ENCODE data around the gene DISP2. TPM values are rescaled to one million over a fixed set of nuclear protein-coding genes. Genes with fewer than 3 reads are reported as not detected.

The DISP2 gene
- total RNA-seq, 4 donors from 2014 or later, result 0.14 to 0.85 TPM; not detected in 2

DNA sequence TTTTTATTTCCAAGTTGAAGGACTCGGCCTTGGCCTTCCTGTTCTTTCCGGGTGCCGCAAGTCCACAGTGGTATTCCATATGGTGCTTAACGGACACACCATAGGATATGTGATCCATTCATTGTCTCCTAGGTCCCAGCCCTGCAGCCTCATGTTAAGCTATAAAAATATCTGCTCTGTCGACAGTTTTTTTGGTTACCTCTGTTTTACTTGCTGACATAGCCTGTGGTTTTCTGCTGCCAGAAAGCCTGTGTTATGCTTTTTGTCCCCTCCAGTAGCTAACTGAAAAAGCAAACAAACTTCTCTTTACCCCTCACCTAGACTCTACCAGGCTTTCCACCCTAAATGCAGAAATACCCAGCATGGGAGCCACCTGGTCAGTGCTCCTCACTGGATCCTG lies 29.3 kb upstream of the DISP2 start:
- H3K9me3 ChIP-seq, result no peaks in the 10 kb centered on the region
- peak overlapping the region in 1 of 2 donors; percentile 5 for H3K27ac ChIP-seq
- TF ChIP-seq POLR2A (IDR thresholded peaks at IDR 0.05) (no peak), CTCF (IDR thresholded peaks at IDR 0.05) (no peak)
- H3K27me3 ChIP-seq, result no peaks in the 10 kb centered on the region
- no peak overlapping the region for H3K4me3 ChIP-seq
- intact Hi-C loops (cut with DNase I; ENCODE audit: low total_unique reads), result no loop called here
- no peaks in the 10 kb centered on the region for H3K36me3 ChIP-seq
- H3K4me1 ChIP-seq, result peaks cover 0 to 12% of the 10 kb centered on the region in 2 donors
- no peak for DNase-seq

- Histone ChIP-seq H3K4me1 (peaks cover 0 to 16% of the 10 kb centered on the region in 2 donors), H3K27ac (peak overlapping the region; percentile 57 to 68), H3K4me3 (no peak overlapping the region), H3K27me3 (no peaks in the 10 kb centered on the region), H3K36me3 (no peaks in the 10 kb centered on the region), H3K9me3 (no peaks in the 10 kb centered on the region)
- TF ChIP-seq POLR2A (IDR thresholded peaks at IDR 0.05), result no peak
- TF ChIP-seq CTCF (IDR thresholded peaks at IDR 0.05), result no peak
- no peak for DNase-seq
- intact Hi-C loops (cut with DNase I; ENCODE audit: low total_unique reads), result no loop called here
These were observed 28.2 kb upstream of the DISP2 start for GRCh38 chr15:40329804-40330203.

- TF ChIP-seq CTCF (IDR thresholded peaks at IDR 0.05), result no peak
- peak in 1 of 2 donors; percentile 37 for TF ChIP-seq POLR2A (IDR thresholded peaks at IDR 0.05)
- intact Hi-C loops (cut with DNase I; ENCODE audit: low total_unique reads), result no loop called here
- Histone ChIP-seq H3K4me1 (peaks cover 0 to 16% of the 10 kb centered on the region in 2 donors), H3K36me3 (no peaks in the 10 kb centered on the region), H3K27ac (peak overlapping the region; percentile 57 to 68), H3K27me3 (no peaks in the 10 kb centered on the region), H3K9me3 (no peaks in the 10 kb centered on the region), H3K4me3 (no peak overlapping the region)
- DNase-seq, result peak; percentile 54 to 78
These were observed 27.6 kb upstream of the DISP2 start for GRCh38 chr15:40330368-40330836.

DNA sequence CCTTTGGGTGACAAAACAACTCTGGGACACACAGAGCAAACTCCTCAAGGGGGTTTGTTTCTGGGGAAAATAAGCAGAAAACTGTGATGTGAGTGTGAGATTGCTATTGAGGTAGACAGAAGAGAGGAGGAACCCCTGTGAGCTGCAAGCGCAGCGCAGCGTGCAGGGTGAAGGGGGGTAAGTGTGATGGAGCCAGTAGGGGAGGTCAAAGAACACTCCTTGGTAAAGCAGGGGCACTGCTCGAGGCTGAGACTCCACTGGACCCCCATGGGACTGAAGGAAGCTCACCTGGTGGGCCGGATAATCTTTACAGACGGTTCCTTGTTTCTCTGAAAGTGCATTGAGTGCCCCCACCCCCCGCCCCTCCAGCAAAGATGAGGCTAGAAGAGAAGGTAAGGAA lies 27.0 kb upstream of the DISP2 start:
- intact Hi-C loops (cut with DNase I; ENCODE audit: low total_unique reads), result no loop called here
- Histone ChIP-seq H3K36me3 (no peaks in the 10 kb centered on the region), H3K27me3 (no peaks in the 10 kb centered on the region), H3K9me3 (no peaks in the 10 kb centered on the region), H3K27ac (peak overlapping the region; percentile 57 to 68), H3K4me3 (no peak overlapping the region), H3K4me1 (peaks cover 0 to 16% of the 10 kb centered on the region in 2 donors)
- TF ChIP-seq CTCF (IDR thresholded peaks at IDR 0.05) (no peak), POLR2A (IDR thresholded peaks at IDR 0.05) (no peak)
- no peak for DNase-seq

GRCh38 chr15:40331637-40332036 lies 26.4 kb upstream of the DISP2 start:
- TF ChIP-seq CTCF (IDR thresholded peaks at IDR 0.05) (no peak), POLR2A (IDR thresholded peaks at IDR 0.05) (no peak)
- intact Hi-C loops (cut with DNase I; ENCODE audit: low total_unique reads), result no loop called here
- no peak for DNase-seq
- Histone ChIP-seq H3K4me1 (peaks cover 0 to 16% of the 10 kb centered on the region in 2 donors), H3K36me3 (no peaks in the 10 kb centered on the region), H3K27ac (peak overlapping the region; percentile 11 to 68), H3K27me3 (no peaks in the 10 kb centered on the region), H3K9me3 (no peaks in the 10 kb centered on the region), H3K4me3 (no peak overlapping the region)

Data from uterus (tissue), 4 donors.